Activated T-helper 2 cell treated with anti-CD3 and anti-CD28 coated beads, Interferon-gamma antibody, Interleukin-2, Interleukin-4, amounts not matched to agents 10 μg/mL and 5 μg/mL and 100 μg/mL, durations not matched to agents 14 hours and 24 hours and 36 hours (primary cell): ENCODE measurements around the gene GCM1. TPM values are rescaled to one million over a fixed set of nuclear protein-coding genes. Genes with fewer than 3 reads are reported as not detected.

ENCODE experiments used
- DNase-seq: peaks from one replicate; pipeline ENCODE4 v3.0.0; 2021; ENCODE audit warnings: low spot score
- H3K27ac Mint-ChIP-seq: one replicate; pipeline ENCODE4 v1.8.0; 2021; ENCODE audit warnings: mixed read lengths
- H3K27me3 Mint-ChIP-seq: one replicate; pipeline ENCODE4 v1.8.0; 2021; ENCODE audit warnings: low read depth, mixed read lengths
- H3K36me3 Mint-ChIP-seq: one replicate; pipeline ENCODE4 v1.8.0; 2021; ENCODE audit warnings: low read depth, mixed read lengths
- H3K4me1 Mint-ChIP-seq: one replicate; pipeline ENCODE4 v1.8.0; 2021; ENCODE audit warnings: low read depth, mixed read lengths
- H3K4me3 Mint-ChIP-seq: one replicate; pipeline ENCODE4 v1.8.0; 2021; ENCODE audit warnings: low read depth, mild to moderate bottlenecking, moderate library complexity, mixed read lengths
- H3K9me3 Mint-ChIP-seq: one replicate; pipeline ENCODE4 v1.8.0; 2021; ENCODE audit warnings: mixed read lengths
- intact Hi-C: fragments of 100-400 bp; cut with micrococcal nuclease; formaldehyde crosslinking; loops from one replicate; pipeline ENCODE4 v1.15.1; 2023
- total RNA-seq: library from RNA; stranded (reverse); gene quantifications from 2 replicates; pipeline ENCODE4 v1.2.3, GENCODE V29; 2022

Gene GCM1, protein sequence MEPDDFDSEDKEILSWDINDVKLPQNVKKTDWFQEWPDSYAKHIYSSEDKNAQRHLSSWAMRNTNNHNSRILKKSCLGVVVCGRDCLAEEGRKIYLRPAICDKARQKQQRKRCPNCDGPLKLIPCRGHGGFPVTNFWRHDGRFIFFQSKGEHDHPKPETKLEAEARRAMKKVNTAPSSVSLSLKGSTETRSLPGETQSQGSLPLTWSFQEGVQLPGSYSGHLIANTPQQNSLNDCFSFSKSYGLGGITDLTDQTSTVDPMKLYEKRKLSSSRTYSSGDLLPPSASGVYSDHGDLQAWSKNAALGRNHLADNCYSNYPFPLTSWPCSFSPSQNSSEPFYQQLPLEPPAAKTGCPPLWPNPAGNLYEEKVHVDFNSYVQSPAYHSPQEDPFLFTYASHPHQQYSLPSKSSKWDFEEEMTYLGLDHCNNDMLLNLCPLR
- total RNA-seq = not detected in 2 replicates

GRCh38 chr6:53148684-53149083 is at the start of gene GCM1:
GCM1 (minus strand) TSS chr6:53148841; CDS start chr6:53145632, 3,209 bp downstream.
- Mint-ChIP-seq H3K4me1 (no peaks in the 10 kb centered on the region), H3K9me3 (no peaks in the 10 kb centered on the region), H3K36me3 (no peaks in the 10 kb centered on the region), H3K27me3 (peaks cover 7% of the 10 kb centered on the region), H3K27ac (no peak within 1 kb of the TSS), H3K4me3 (no peak within 1 kb of the TSS)
- no peak for DNase-seq
- intact Hi-C loops = no loop called here

DNA sequence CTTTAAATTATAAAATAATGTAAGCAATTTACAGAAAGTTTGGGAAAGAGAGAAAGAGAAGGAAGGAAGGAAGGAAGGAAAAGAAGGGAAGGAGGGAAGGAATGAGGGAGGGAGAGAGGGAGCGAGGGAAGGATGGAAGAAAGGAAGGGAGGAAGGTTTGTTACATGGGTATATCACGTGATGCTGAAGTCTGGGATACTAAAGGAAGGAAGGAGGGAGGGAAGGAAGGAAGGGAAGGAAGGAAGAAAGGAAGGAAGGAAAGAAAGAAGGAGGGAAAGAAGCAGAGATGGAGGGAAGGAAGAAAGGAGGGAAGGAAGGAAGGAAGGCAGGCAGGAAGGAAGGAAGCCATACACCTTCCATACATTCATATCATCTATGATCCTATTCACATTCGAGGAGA is 48.9 kb upstream of the GCM1 start:
- intact Hi-C loops = no loop called here
- no peak overlapping the region for H3K4me3 Mint-ChIP-seq
- H3K9me3 Mint-ChIP-seq = no peaks in the 10 kb centered on the region
- H3K4me1 Mint-ChIP-seq = peaks cover 5% of the 10 kb centered on the region
- no peak overlapping the region for H3K27ac Mint-ChIP-seq
- no peak for DNase-seq
- H3K36me3 Mint-ChIP-seq = no peaks in the 10 kb centered on the region
- peaks cover 8% of the 10 kb centered on the region for H3K27me3 Mint-ChIP-seq

GRCh38 chr6:53195048-53195447 is 46.4 kb upstream of the GCM1 start:
- Mint-ChIP-seq H3K4me3 (no peak overlapping the region), H3K36me3 (no peaks in the 10 kb centered on the region), H3K9me3 (no peaks in the 10 kb centered on the region), H3K4me1 (no peaks in the 10 kb centered on the region), H3K27ac (no peak overlapping the region), H3K27me3 (peaks cover 8% of the 10 kb centered on the region)
- intact Hi-C loops = no loop called here
- no peak for DNase-seq

DNA sequence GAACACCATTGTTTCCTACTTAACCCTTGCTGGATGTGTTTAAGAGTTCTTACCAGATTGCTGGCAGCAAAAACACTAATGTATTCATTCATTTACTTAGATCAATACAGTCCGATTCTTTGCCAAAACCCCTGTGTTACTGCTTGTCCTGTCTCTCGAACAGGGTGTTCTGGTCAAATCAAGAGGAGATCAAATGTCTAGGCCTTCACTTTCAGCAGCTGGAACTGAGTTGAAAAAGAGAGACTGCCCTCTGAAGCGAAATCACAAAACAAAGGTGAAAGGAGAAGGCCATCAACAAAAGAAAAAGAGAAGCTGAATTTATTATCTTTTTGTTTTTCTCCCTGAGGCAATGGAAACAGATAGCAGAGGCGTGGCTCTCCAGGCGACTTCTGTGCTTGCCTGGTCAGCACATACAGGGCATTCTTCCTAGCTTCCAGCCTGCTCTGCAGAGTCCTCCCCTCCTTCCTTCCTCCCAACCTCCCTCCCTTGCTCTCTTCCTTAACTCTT is 44.1 kb upstream of the GCM1 start:
- Mint-ChIP-seq H3K27ac (no peak overlapping the region), H3K27me3 (peaks cover 5% of the 10 kb centered on the region), H3K36me3 (no peaks in the 10 kb centered on the region), H3K4me3 (no peak overlapping the region), H3K9me3 (no peaks in the 10 kb centered on the region), H3K4me1 (peaks cover 7% of the 10 kb centered on the region)
- no peak for DNase-seq
- intact Hi-C loops = no loop called here

- Mint-ChIP-seq H3K4me1 (peaks cover 7% of the 10 kb centered on the region), H3K36me3 (no peaks in the 10 kb centered on the region), H3K9me3 (no peaks in the 10 kb centered on the region), H3K27me3 (peaks cover 5% of the 10 kb centered on the region), H3K27ac (no peak overlapping the region), H3K4me3 (no peak overlapping the region)
- DNase-seq = no peak
- intact Hi-C loops = loop anchor here (5.0 kb wide), 2 partner anchors 43 to 173 kb away; no protein-coding TSS in a partner anchor
These were observed 40.9 kb upstream of the GCM1 start for GRCh38 chr6:53189554-53189953.

DNA sequence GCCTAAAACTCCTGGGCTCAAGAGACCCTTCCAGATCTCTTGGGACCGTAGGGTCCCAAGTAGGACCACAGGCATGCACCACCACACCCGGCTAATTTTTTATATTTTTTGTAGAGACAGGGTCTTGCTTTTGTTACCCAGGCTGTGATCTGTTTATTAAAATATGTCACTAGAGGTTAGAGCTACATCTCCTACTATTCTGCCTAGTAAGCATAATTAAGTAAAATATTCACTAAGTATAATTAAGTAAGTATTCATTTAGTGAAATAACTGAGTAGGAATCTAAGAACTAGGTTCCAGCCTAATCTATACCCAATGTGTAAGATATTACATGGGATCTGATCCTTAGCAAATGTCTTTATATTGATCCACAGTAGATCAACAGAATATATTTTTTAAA is 40.2 kb upstream of the GCM1 start:
- Mint-ChIP-seq H3K9me3 (no peaks in the 10 kb centered on the region), H3K27ac (no peak overlapping the region)
- intact Hi-C loops = loop anchor here (5.0 kb wide), 2 partner anchors 43 to 173 kb away; no protein-coding TSS in a partner anchor

GRCh38 chr6:53180678-53181077 is 32.0 kb upstream of the GCM1 start:
- no peaks in the 10 kb centered on the region for H3K9me3 Mint-ChIP-seq
- peaks cover 5% of the 10 kb centered on the region for H3K4me1 Mint-ChIP-seq
- no peaks in the 10 kb centered on the region for H3K36me3 Mint-ChIP-seq
- no peak for DNase-seq
- no peak overlapping the region for H3K27ac Mint-ChIP-seq
- H3K4me3 Mint-ChIP-seq = no peak overlapping the region
- intact Hi-C loops = no loop called here
- no peaks in the 10 kb centered on the region for H3K27me3 Mint-ChIP-seq

More for the DNA sequence above, 40.2 kb upstream of the GCM1 start:
- Mint-ChIP-seq H3K36me3 (no peaks in the 10 kb centered on the region), H3K27me3 (peaks cover 3% of the 10 kb centered on the region), H3K4me3 (no peak overlapping the region), H3K4me1 (peaks cover 7% of the 10 kb centered on the region)
- no peak for DNase-seq

- no peaks in the 10 kb centered on the region for H3K9me3 Mint-ChIP-seq
- DNase-seq = no peak
- H3K27me3 Mint-ChIP-seq = no peaks in the 10 kb centered on the region
- intact Hi-C loops = no loop called here
- no peak overlapping the region for H3K4me3 Mint-ChIP-seq
- H3K36me3 Mint-ChIP-seq = no peaks in the 10 kb centered on the region
- peak overlapping the region; percentile 73 for H3K27ac Mint-ChIP-seq
- peaks cover 5% of the 10 kb centered on the region for H3K4me1 Mint-ChIP-seq
These were observed 31.5 kb upstream of the GCM1 start for GRCh38 chr6:53179961-53180651.

DNA sequence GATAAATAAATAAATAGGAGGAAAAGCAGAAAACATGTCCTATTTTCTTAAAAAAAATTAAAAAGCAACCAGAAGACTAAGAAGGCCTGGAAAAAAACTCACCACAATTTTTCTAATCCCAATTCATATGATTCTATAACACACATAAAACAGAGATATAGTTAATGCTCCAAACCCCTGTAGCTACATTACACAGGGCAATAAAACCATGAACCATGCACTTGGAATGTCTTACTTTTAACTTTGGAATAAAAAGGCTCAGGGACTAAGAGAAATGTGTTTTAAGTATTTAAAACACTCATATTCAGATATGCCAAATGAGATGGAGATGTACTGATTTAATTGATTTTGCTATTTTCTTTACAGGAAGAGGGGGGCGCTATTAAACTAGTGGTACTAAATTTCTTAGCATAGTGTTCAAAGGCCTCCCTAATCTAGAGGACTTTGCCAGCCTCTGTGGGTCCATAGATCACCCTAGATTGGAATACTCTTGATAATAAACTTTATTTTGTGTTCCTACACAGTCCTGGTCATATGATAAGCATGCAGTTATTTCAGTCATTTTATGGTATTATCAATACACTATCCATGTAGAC is 30.3 kb upstream of the GCM1 start:
- Mint-ChIP-seq H3K4me3 (no peak overlapping the region), H3K4me1 (peaks cover 5% of the 10 kb centered on the region), H3K27me3 (no peaks in the 10 kb centered on the region), H3K9me3 (no peaks in the 10 kb centered on the region), H3K36me3 (no peaks in the 10 kb centered on the region), H3K27ac (no peak overlapping the region)
- intact Hi-C loops = no loop called here
- DNase-seq = no peak

- intact Hi-C loops = no loop called here
- Mint-ChIP-seq H3K9me3 (no peaks in the 10 kb centered on the region), H3K4me1 (peaks cover 2% of the 10 kb centered on the region), H3K27me3 (no peaks in the 10 kb centered on the region), H3K27ac (no peak overlapping the region), H3K4me3 (no peak overlapping the region), H3K36me3 (no peaks in the 10 kb centered on the region)
- DNase-seq = no peak
These were observed 26.4 kb upstream of the GCM1 start for GRCh38 chr6:53175027-53175426.

DNA sequence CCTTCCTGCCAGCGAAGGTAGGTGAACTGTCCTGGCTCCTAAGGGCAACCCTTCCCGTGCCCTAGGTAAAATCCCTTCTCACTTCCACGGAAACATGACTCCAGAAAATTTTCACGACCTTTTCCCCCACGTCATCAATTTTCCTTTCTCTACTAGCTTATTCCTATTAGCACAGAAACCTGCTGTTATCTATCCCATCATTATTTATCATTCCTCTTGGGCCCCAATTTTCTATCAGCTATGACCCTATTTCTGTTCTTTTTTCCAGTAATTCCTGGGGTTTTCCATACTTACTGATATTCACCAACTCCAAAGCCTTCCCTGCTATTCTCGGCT is 23.8 kb upstream of the GCM1 start:
- Mint-ChIP-seq H3K4me3 (no peak overlapping the region), H3K4me1 (no peaks in the 10 kb centered on the region), H3K9me3 (no peaks in the 10 kb centered on the region), H3K36me3 (no peaks in the 10 kb centered on the region), H3K27ac (no peak overlapping the region), H3K27me3 (no peaks in the 10 kb centered on the region)
- intact Hi-C loops = loop anchor here (1.0 to 5.0 kb wide), 6 partner anchors 135 to 555 kb away; no protein-coding TSS in a partner anchor
- no peak for DNase-seq

DNA sequence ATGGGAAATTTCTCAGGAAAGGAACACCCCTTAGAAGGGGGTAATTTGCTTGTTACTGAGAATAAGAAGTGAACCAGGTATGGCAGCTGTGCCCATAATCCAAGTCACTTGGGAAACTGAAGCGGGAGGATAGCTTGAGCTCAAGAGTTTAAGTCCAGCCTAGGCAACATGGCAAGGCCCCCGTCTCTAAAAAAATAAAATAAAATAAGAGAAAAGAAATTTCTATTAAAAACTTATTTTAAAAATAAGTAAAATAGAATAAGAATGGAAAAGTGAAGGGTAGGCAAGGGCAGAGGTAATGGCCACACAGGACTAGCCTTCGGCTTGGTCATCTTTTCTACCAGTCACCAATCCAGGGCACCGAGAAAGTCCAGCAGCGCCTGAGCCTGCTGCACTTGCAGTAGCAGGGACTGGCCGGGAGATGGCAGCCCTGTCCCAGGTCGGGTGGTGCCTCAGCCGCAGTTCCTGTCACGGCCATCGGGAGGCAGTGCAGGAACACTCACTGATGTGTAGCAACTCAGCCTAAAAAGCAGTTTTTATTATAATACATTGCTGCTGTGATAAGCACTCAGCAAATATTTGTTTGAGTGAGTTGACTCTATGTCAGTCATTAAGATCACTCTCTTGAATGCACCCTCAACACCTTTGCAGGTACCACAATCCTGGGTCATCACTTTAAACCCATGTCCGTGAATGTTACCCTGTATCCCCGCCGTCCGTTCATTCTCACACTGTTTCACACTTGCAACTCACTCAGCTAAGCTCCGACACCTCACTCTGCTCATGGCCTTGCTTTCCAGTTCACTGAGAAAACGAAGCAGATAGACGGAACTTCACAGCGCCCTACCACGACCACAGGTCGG is 23.2 kb upstream of the GCM1 start:
- no peaks in the 10 kb centered on the region for H3K4me1 Mint-ChIP-seq
- no peaks in the 10 kb centered on the region for H3K9me3 Mint-ChIP-seq
- DNase-seq = peak; percentile 78
- H3K27me3 Mint-ChIP-seq = no peaks in the 10 kb centered on the region
- H3K4me3 Mint-ChIP-seq = no peak overlapping the region
- H3K27ac Mint-ChIP-seq = no peak overlapping the region
- no peaks in the 10 kb centered on the region for H3K36me3 Mint-ChIP-seq
- intact Hi-C loops = loop anchor here (1.0 to 5.0 kb wide), 6 partner anchors 135 to 555 kb away; no protein-coding TSS in a partner anchor
